Colonic mucosa (tissue), 4 donors: ENCODE data around the gene MYL7. TPM values are rescaled to one million over a fixed set of nuclear protein-coding genes. Genes with fewer than 3 reads are reported as not detected.

Source experiments
- DNase-seq: peaks from one replicate; pipeline ENCODE4 v3.0.0-alpha.2; 2020
- H3K27ac ChIP-seq: fragments of 200-600 bp; one replicate; pipeline ENCODE4 v1.8.0; 2021
- H3K27me3 ChIP-seq: fragments of 200-600 bp; one replicate; pipeline ENCODE4 v1.8.0; 2021
- H3K36me3 ChIP-seq: fragments of 200-600 bp; one replicate; pipeline ENCODE4 v1.8.0; 2021
- H3K4me1 ChIP-seq: fragments of 200-600 bp; one replicate; pipeline ENCODE4 v1.8.0; 2021; ENCODE audit warnings: mild to moderate bottlenecking
- H3K4me3 ChIP-seq: fragments of 200-600 bp; one replicate; pipeline ENCODE4 v1.8.0; 2021
- H3K9ac ChIP-seq, 2 donors: one replicate each; pipeline ENCODE4 v1.7.0; 2013; ENCODE audit warnings: control low read depth in 2 of 2, low read depth in 2 of 2, low read length in 2 of 2
- H3K9me3 ChIP-seq: fragments of 200-600 bp; one replicate; pipeline ENCODE4 v1.8.0; 2021
- intact Hi-C: fragments of 100-400 bp; cut with DNase I; formaldehyde crosslinking; loops from one replicate; pipeline ENCODE4 v1.14.1; 2022
- total RNA-seq, 2 donors: library from RNA; stranded (reverse); fragmentation: NEBNext Ultra II Directional in 1 of 2; extraction: Animal tissue kit (Norgen Biotek cat#: 25700) in 1 of 2; gene quantifications; one replicate each; pipeline ENCODE4 v1.2.1, GENCODE V29; 2021
- TF ChIP-seq, protein P1 (sequence below): fragments of 200-600 bp; IDR thresholded peaks from one replicate; pipeline ENCODE4 v1.8.0; 2022; ENCODE audit warnings: antibody characterized with exemption, mild to moderate bottlenecking
- donor health status: healthy.
- donor health status: DM: no; HTN: no; CAD: no.
- donor health status: DM: no; HTN: no; CAD: no.

Gene MYL7
- total RNA-seq, 2 donors from 2014 or later = 2.2 TPM; not detected in 1

DNA sequence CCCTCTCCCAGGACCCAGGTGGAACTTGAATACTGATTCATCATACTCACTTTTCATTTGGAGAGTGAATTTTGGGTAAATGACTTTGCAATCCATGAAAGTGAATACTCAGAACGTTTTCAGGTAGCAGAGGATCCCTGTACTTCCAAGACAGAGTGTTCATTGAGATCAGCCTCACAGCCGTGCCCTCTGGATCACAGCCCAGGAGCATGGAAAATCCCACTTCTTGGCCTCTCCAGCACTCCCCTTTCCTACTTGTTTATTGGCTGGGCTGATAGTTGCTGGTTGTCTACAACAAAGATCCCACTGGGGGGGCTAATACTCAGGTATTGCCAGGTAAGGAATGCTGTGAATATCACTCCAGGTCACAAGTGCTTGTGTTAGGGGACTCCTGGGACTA lies 42.3 kb upstream of the MYL7 start:
- no peaks in the 10 kb centered on the region for H3K4me1 ChIP-seq
- no peaks in the 10 kb centered on the region for H3K9me3 ChIP-seq
- intact Hi-C loops = no loop called here
- no peak overlapping the region for H3K4me3 ChIP-seq
- H3K36me3 ChIP-seq = no peaks in the 10 kb centered on the region
- TF ChIP-seq, protein P1, sequence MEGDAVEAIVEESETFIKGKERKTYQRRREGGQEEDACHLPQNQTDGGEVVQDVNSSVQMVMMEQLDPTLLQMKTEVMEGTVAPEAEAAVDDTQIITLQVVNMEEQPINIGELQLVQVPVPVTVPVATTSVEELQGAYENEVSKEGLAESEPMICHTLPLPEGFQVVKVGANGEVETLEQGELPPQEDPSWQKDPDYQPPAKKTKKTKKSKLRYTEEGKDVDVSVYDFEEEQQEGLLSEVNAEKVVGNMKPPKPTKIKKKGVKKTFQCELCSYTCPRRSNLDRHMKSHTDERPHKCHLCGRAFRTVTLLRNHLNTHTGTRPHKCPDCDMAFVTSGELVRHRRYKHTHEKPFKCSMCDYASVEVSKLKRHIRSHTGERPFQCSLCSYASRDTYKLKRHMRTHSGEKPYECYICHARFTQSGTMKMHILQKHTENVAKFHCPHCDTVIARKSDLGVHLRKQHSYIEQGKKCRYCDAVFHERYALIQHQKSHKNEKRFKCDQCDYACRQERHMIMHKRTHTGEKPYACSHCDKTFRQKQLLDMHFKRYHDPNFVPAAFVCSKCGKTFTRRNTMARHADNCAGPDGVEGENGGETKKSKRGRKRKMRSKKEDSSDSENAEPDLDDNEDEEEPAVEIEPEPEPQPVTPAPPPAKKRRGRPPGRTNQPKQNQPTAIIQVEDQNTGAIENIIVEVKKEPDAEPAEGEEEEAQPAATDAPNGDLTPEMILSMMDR = no peak
- no peak for DNase-seq
- H3K27ac ChIP-seq = no peak overlapping the region
- H3K27me3 ChIP-seq = no peaks in the 10 kb centered on the region
- H3K9ac ChIP-seq = no peak overlapping the region

DNA sequence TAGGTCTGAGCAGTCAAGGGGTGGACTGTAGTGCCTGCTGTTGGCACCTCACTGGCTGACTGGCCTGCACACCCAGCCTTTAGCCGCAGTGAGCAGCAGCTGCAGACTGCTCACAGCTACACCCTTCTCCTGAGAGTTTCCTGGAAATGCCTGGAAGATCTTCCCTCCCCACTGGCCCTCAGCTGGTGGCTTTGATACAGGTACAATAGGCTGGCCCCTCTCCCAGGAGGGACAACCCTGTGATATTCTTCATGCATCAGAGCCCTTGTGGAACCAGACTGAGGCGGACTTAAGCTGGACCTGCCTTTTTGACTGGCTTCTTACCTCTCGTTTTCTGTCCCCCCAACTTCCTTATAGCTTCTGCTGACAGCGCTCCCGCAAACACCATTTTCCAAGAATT lies 41.7 kb upstream of the MYL7 start:
- Histone ChIP-seq H3K27me3 (no peaks in the 10 kb centered on the region), H3K4me1 (no peaks in the 10 kb centered on the region), H3K27ac (no peak overlapping the region), H3K9ac (no peak overlapping the region), H3K4me3 (no peak overlapping the region), H3K9me3 (no peaks in the 10 kb centered on the region), H3K36me3 (no peaks in the 10 kb centered on the region)
- intact Hi-C loops = no loop called here
- DNase-seq = no peak
- TF ChIP-seq, protein P1 = no peak

DNA sequence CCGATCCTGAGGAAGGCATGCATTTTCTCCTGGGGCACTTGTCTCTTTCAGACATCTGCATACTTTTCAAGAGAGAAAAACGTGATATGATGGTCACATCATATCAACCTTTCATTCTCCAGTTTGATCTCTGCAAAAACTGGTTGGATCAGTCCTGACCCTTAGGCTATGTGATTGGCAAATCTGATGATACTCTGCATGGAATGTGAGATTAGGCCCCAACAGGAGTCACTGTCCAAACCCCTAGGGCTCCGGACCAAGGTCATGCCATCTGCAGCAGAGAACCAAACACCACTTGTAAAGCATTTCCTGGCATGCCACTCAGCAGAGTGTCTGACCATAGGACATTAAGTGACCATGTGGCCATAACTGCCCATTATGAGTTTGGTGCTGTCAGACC lies 39.5 kb upstream of the MYL7 start:
- no peaks in the 10 kb centered on the region for H3K4me1 ChIP-seq
- no peak for DNase-seq
- H3K4me3 ChIP-seq = no peak overlapping the region
- H3K9me3 ChIP-seq = no peaks in the 10 kb centered on the region
- H3K27ac ChIP-seq = no peak overlapping the region
- intact Hi-C loops = no loop called here
- H3K27me3 ChIP-seq = no peaks in the 10 kb centered on the region
- H3K9ac ChIP-seq = no peak overlapping the region
- no peaks in the 10 kb centered on the region for H3K36me3 ChIP-seq
- TF ChIP-seq, protein P1 = no peak

DNA sequence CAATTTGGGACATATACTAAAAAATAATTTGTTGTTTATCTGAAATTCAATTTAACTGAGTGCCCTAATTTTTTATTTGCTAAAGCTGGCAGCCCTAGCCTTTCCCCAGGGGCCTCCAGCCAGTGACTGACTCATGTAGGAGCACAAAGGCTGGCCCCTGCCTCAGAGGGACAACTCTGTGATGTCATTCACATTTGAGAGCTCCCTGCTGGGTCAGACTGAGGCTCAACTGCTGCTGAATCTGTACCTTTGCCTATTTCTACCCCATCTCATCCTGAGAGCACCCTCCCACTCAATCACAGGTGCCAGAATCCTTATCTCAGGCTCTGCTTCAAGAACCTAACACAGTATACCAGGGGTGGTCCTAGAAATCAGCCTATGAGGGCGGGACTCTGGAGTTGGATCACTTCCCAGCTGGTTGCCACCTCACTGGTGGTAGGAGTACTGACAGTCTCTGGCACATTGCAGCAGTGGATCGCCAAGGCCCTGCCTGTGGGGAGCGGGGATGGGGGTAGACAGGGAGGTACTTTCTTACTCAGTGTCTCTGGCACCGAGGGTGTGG lies 36.5 kb upstream of the MYL7 start:
- TF ChIP-seq, protein P1 = no peak
- Histone ChIP-seq H3K4me3 (no peak overlapping the region), H3K4me1 (no peaks in the 10 kb centered on the region), H3K36me3 (no peaks in the 10 kb centered on the region), H3K9me3 (no peaks in the 10 kb centered on the region), H3K27ac (no peak overlapping the region), H3K27me3 (no peaks in the 10 kb centered on the region), H3K9ac (no peak overlapping the region)
- no peak for DNase-seq
- intact Hi-C loops = no loop called here

DNA sequence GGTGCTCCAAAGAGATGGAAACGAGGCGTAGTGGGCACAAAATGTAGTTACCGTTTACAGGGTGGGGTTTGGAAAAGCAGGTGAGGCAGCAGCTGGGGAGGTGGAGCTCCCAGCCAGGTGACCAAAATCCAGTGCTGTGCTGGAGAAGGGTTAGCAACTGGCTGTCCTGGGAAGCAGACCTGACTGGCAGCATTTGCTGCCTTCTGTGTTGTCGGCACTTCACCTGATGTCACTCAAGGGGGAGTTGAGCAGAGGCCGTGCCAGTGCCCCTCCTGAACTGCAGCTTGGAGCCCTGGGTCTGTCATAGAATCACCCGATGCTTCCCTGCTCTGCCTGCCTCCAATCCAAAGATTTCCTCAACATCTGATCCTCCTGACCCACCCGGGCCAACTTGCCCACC lies 35.4 kb upstream of the MYL7 start:
- intact Hi-C loops = no loop called here
- no peak for DNase-seq
- no peaks in the 10 kb centered on the region for H3K27me3 ChIP-seq
- no peaks in the 10 kb centered on the region for H3K4me1 ChIP-seq
- no peaks in the 10 kb centered on the region for H3K36me3 ChIP-seq
- H3K9ac ChIP-seq = no peak overlapping the region
- no peaks in the 10 kb centered on the region for H3K9me3 ChIP-seq
- no peak overlapping the region for H3K27ac ChIP-seq
- H3K4me3 ChIP-seq = no peak overlapping the region
- TF ChIP-seq, protein P1 = no peak
